DND-41 (cell line): ENCODE results near the gene ULBP3.

Source experiments
- ATAC-seq: fragments of 200-7000 bp; cut with Tn5 transposase; 3 replicates; pipeline ENCODE4 v1.9.1; 2021; ENCODE audit warnings: low read depth; ENCODE audit not compliant: insufficient read depth
- DNase-seq: peaks from one replicate; pipeline ENCODE4 v3.0.0-alpha.2; 2020
- H2AFZ ChIP-seq: 2 replicates; pipeline ENCODE4 v1.6.0; 2012; ENCODE audit warnings: low read depth, low read length
- H3K27ac ChIP-seq: 2 replicates; pipeline ENCODE4 v1.5.1; 2012; ENCODE audit warnings: low read length, inconsistent platforms
- H3K27me3 ChIP-seq: fragments of 200-600 bp; sonication (generic); 2 replicates; pipeline ENCODE4 v1.6.0; 2012; ENCODE audit warnings: low read length, mild to moderate bottlenecking, inconsistent platforms; ENCODE audit not compliant: insufficient read depth, poor library complexity
- H3K36me3 ChIP-seq: 2 replicates; pipeline ENCODE4 v1.5.1; 2012; ENCODE audit warnings: low read length, inconsistent platforms; ENCODE audit not compliant: insufficient read depth
- H3K4me1 ChIP-seq: 2 replicates; pipeline ENCODE4 v1.5.1; 2012; ENCODE audit warnings: mild to moderate bottlenecking, low read length; ENCODE audit not compliant: insufficient read depth
- H3K4me2 ChIP-seq: 2 replicates; pipeline ENCODE4 v1.6.0; 2012; ENCODE audit warnings: mild to moderate bottlenecking, moderate library complexity, low read length, inconsistent platforms; ENCODE audit not compliant: insufficient read depth
- H3K4me3 ChIP-seq, 2 experiments: fragments of 200-600 bp in 1 of 2; shearing (Covaris generic) in 1 of 2; 2 replicates each; pipeline ENCODE4 v1.5.1; 2012 to 2016; ENCODE audit warnings: inconsistent platforms in 2 of 2, low read length in 2 of 2, mild to moderate bottlenecking in 2 of 2, low read depth in 1 of 2, moderate library complexity in 1 of 2
- H3K79me2 ChIP-seq: 2 replicates; pipeline ENCODE4 v1.6.0; 2012; ENCODE audit warnings: low read length, inconsistent platforms; ENCODE audit not compliant: insufficient read depth
- H3K9ac ChIP-seq: 2 replicates; pipeline ENCODE4 v1.6.0; 2012; ENCODE audit warnings: low read depth, mild to moderate bottlenecking, inconsistent platforms, low read length, moderate library complexity
- H3K9me3 ChIP-seq: 2 replicates; pipeline ENCODE4 v1.5.1; 2012; ENCODE audit warnings: low read length, moderate library complexity, mild to moderate bottlenecking, inconsistent platforms; ENCODE audit not compliant: insufficient read depth, severe bottlenecking
- H4K20me1 ChIP-seq: 2 replicates; pipeline ENCODE4 v1.6.0; 2012; ENCODE audit warnings: low read length; ENCODE audit not compliant: insufficient read depth
- CTCF ChIP-seq: IDR thresholded peaks from 2 replicates; pipeline ENCODE4 v1.5.1; 2012; ENCODE audit warnings: borderline replicate concordance, low read length, moderate library complexity, mild to moderate bottlenecking; ENCODE audit not compliant: poor library complexity, severe bottlenecking; ENCODE audit errors: extremely low read depth
- EZH2 ChIP-seq: IDR thresholded peaks from 3 replicates; pipeline ENCODE4 v1.6.1; 2012; ENCODE audit warnings: borderline replicate concordance, low read depth, mild to moderate bottlenecking, moderate library complexity, low read length, inconsistent platforms; ENCODE audit not compliant: severe bottlenecking

Gene ULBP3

GRCh38 chr6:150058231-150058792, 10.6 kb downstream of the ULBP3 start:
- Histone ChIP-seq H3K27me3 (peaks cover 47% of the 10 kb centered on the region), H3K9me3 (no peaks in the 10 kb centered on the region)

GRCh38 chr6:150057501-150057951, 11.4 kb downstream of the ULBP3 start:
- Histone ChIP-seq H3K4me2 (no peak overlapping the region), H3K4me1 (no peaks in the 10 kb centered on the region), H3K27me3 (peaks cover 52% of the 10 kb centered on the region), H3K9ac (no peak overlapping the region), H3K79me2 (no peaks in the 10 kb centered on the region), H3K27ac (no peak overlapping the region), H4K20me1 (no peaks in the 10 kb centered on the region; the same call in 1 of the 2 replicates), H3K4me3 (no peak overlapping the region), H3K36me3 (no peaks in the 10 kb centered on the region), H3K9me3 (no peaks in the 10 kb centered on the region), H2AFZ (no peak overlapping the region)
- no peak for ATAC-seq
- TF ChIP-seq CTCF: no peak
- TF ChIP-seq EZH2: no peak
- no peak for DNase-seq

More at GRCh38 chr6:150058231-150058792, 10.6 kb downstream of the ULBP3 start:
- H3K4me2 ChIP-seq: no peak overlapping the region
- TF ChIP-seq CTCF (no peak), EZH2 (no peak)
- no peaks in the 10 kb centered on the region for H3K36me3 ChIP-seq
- no peaks in the 10 kb centered on the region; the same call in 1 of the 2 replicates for H4K20me1 ChIP-seq
- no peaks in the 10 kb centered on the region for H3K79me2 ChIP-seq
- no peak overlapping the region for H3K9ac ChIP-seq
- DNase-seq: no peak
- H2AFZ ChIP-seq: no peak overlapping the region
- H3K4me3 ChIP-seq: no peak overlapping the region
- no peak for ATAC-seq
- H3K27ac ChIP-seq: no peak overlapping the region
- no peaks in the 10 kb centered on the region for H3K4me1 ChIP-seq

- Histone ChIP-seq H3K4me1 (no peaks in the 10 kb centered on the region), H4K20me1 (no peaks in the 10 kb centered on the region; the same call in 1 of the 2 replicates), H3K4me2 (no peak overlapping the region), H3K79me2 (no peaks in the 10 kb centered on the region), H2AFZ (no peak overlapping the region), H3K27ac (no peak overlapping the region), H3K9me3 (no peaks in the 10 kb centered on the region), H3K27me3 (peaks cover 58% of the 10 kb centered on the region), H3K36me3 (no peaks in the 10 kb centered on the region), H3K4me3 (no peak overlapping the region), H3K9ac (no peak overlapping the region)
- no peak for ATAC-seq
- no peak for TF ChIP-seq CTCF
- TF ChIP-seq EZH2: no peak
- no peak for DNase-seq
Measured at GRCh38 chr6:150056916-150057315, 12.0 kb downstream of the ULBP3 start.
